K562 (cell line): ENCODE data around the gene COL4A1. TPM values are rescaled to one million over a fixed set of nuclear protein-coding genes. Genes with fewer than 3 reads are reported as not detected.

Source experiments
- ATAC-seq: fragments of 200-7000 bp; cut with Tn5 transposase; 3 replicates; pipeline ENCODE4 v1.9.1; 2020; ENCODE audit warnings: moderate library complexity
- BruUV-seq: library from RNA; stranded (reverse); fragments of 400-500 nt; replicated peaks from 2 replicates; lab custom pipeline; 2021; lab: Mats Ljungman, UMichigan
- CTCF ChIA-PET: fragments of 300-600 bp; formaldehyde crosslinking; extraction: SDS; loops from one replicate; lab custom pipeline; 2021; ENCODE audit warnings: low intra/inter-chr PET ratio; lab: Yijun Ruan, JAX
- POLR2A ChIA-PET: fragments of 300-600, 350-650 bp; sonication (Branson Sonifier 250); formaldehyde crosslinking; extraction: SDS; loops from one replicate; lab custom pipeline; 2021; ENCODE audit warnings: antibody characterized with exemption, inconsistent platforms; lab: Yijun Ruan, JAX
- DNase-seq, 4 experiments: peaks; one replicate each; pipeline versions ENCODE4 v3.0.0 to v3.0.0-alpha.2; 2011 to 2018; ENCODE audit warnings: low spot score in 3 of 4, mixed read lengths in 3 of 4; ENCODE audit errors: extremely low read depth in 1 of 4
- FAIRE-seq: peaks from 2 replicates; lab custom pipeline; 2011; peaks lifted over from hg19 to GRCh38; lab: Jason Lieb, UNC
- H2AFZ ChIP-seq: 2 replicates; pipeline ENCODE4 v1.6.0; 2011; ENCODE audit warnings: low read depth, low read length, control low read depth, inconsistent platforms
- H3K27ac ChIP-seq: fragments of 200-600 bp; 3 replicates; pipeline ENCODE4 v1.8.0; 2011; ENCODE audit warnings: low read depth, mild to moderate bottlenecking, control low read depth, inconsistent platforms, low read length, moderate library complexity, mixed read lengths; ENCODE audit errors: extremely low read depth
- H3K27me3 ChIP-seq, 2 experiments: fragments of 300-600 bp in 1 of 2; 2 replicates in 1 of 2; 3 replicates in 1 of 2; pipeline versions ENCODE4 v1.6.0 to v1.8.0; 2011; ENCODE audit warnings: inconsistent platforms in 2 of 2, low read length in 2 of 2, mild to moderate bottlenecking in 1 of 2, mixed read lengths in 1 of 2, moderate library complexity in 1 of 2; ENCODE audit not compliant: control insufficient read depth in 2 of 2, insufficient read depth in 2 of 2
- H3K36me3 ChIP-seq: fragments of 300-600 bp; 3 replicates; pipeline ENCODE4 v1.8.0; 2011; ENCODE audit warnings: mild to moderate bottlenecking, low read length, inconsistent platforms; ENCODE audit not compliant: control insufficient read depth, insufficient read depth
- H3K4me1 ChIP-seq, 2 experiments: fragments of 200-600 bp in 1 of 2; replicated peaks in 1 of 2; 2 replicates in 1 of 2; 3 replicates in 1 of 2; pipeline versions ENCODE4 v1.5.1 to v1.8.0; 2011; ENCODE audit warnings: inconsistent platforms in 2 of 2, low read length in 2 of 2, mild to moderate bottlenecking in 1 of 2, mixed read lengths in 1 of 2, moderate library complexity in 1 of 2; ENCODE audit not compliant: control insufficient read depth in 2 of 2, insufficient read depth in 2 of 2
- H3K4me2 ChIP-seq: 2 replicates; pipeline ENCODE4 v1.6.1; 2011; ENCODE audit warnings: low read length, control low read depth, inconsistent platforms, mixed read lengths; ENCODE audit not compliant: insufficient read depth
- H3K4me3 ChIP-seq: fragments of 200-600 bp; sonication (generic), shearing (Covaris generic); 2 replicates; pipeline ENCODE4 v1.5.1; 2016; ENCODE audit warnings: control low read depth, inconsistent platforms
- H3K79me2 ChIP-seq: fragments of 200-600 bp; 3 replicates; pipeline ENCODE4 v1.8.0; 2011; ENCODE audit warnings: low read length, inconsistent platforms; ENCODE audit not compliant: control insufficient read depth, insufficient read depth
- H3K9ac ChIP-seq, 2 experiments: 2 replicates each; pipeline versions ENCODE4 v1.6.0 to v1.6.1; 2011; ENCODE audit warnings: low read depth in 2 of 2, low read length in 2 of 2, control low read depth in 1 of 2, inconsistent platforms in 1 of 2, mild to moderate bottlenecking in 1 of 2, mixed read lengths in 1 of 2; ENCODE audit not compliant: insufficient read depth in 1 of 2
- H3K9me1 ChIP-seq: one replicate; pipeline ENCODE4 v1.6.0; 2011; ENCODE audit warnings: inconsistent platforms, mild to moderate bottlenecking, low read length, moderate library complexity; ENCODE audit not compliant: control insufficient read depth, insufficient read depth
- H3K9me3 ChIP-seq: replicated peaks from 2 replicates; pipeline ENCODE4 v1.5.1; 2011; ENCODE audit warnings: low read depth, low read length, inconsistent platforms; ENCODE audit not compliant: control insufficient read depth, insufficient read depth
- H4K20me1 ChIP-seq: replicated peaks from 2 replicates; pipeline ENCODE4 v1.6.1; 2011; ENCODE audit warnings: low read length, inconsistent platforms, mixed read lengths; ENCODE audit not compliant: control insufficient read depth, insufficient read depth
- ARID2 ChIP-seq: fragments of 450-650 bp; IDR thresholded peaks from 2 replicates; pipeline ENCODE4 v1.6.1; 2017; ENCODE audit warnings: antibody characterized with exemption, mild to moderate bottlenecking
- EHMT2 ChIP-seq: fragments of 450-650 bp; IDR thresholded peaks from 2 replicates; pipeline ENCODE4 v1.6.1; 2018; ENCODE audit warnings: antibody characterized with exemption
- FOXJ3 ChIP-seq: sonication (generic); formaldehyde crosslinking; IDR thresholded peaks from 2 replicates; pipeline ENCODE4 v1.4.0; 2020; ENCODE audit warnings: mild to moderate bottlenecking, missing genetic modification reagents
- KLF10 ChIP-seq: fragments of 250-450 bp; sonication (Bioruptor Pico); IDR thresholded peaks from 2 replicates; pipeline ENCODE4 v1.6.1; 2021; ENCODE audit warnings: matching md5 sums
- MXI1 ChIP-seq: IDR thresholded peaks from 2 replicates; pipeline ENCODE4 v1.6.1; 2011; ENCODE audit warnings: low read depth, mild to moderate bottlenecking, improper control_type of control experiment, low read length
- NUFIP1 ChIP-seq: fragments of 450-650 bp; IDR thresholded peaks from 2 replicates; pipeline ENCODE4 v1.6.1; 2018; ENCODE audit not compliant: partially characterized antibody
- POLR3G ChIP-seq: IDR thresholded peaks from 2 replicates; pipeline ENCODE4 v1.6.1; 2011; ENCODE audit not compliant: insufficient read length, insufficient replicate concordance; ENCODE audit errors: extremely low read depth
- ZNF140 ChIP-seq: fragments of 250-450 bp; sonication (Bioruptor Pico); IDR thresholded peaks from 2 replicates; pipeline ENCODE4 v1.8.0; 2021; ENCODE audit warnings: moderate library complexity, mild to moderate bottlenecking, inconsistent platforms
- ZNF57 ChIP-seq: fragments of 450-650 bp; formaldehyde crosslinking; IDR thresholded peaks from 2 replicates; pipeline ENCODE4 v1.4.0; 2020; ENCODE audit warnings: mild to moderate bottlenecking, moderate library complexity
- WGBS: fragments of 100-300 bp; shearing (Covaris generic); methylation state at CpG from one replicate; pipeline ENCODE4 v1.1.6; 2016; ENCODE audit warnings: low coverage, mixed read lengths; ENCODE audit not compliant: insufficient coverage; ENCODE audit errors: missing lambda C conversion rate; 5-methylcytosine and 5-hydroxymethylcytosine counted together
- in situ Hi-C: fragments of 300-500 bp; cut with MboI; formaldehyde crosslinking; loops from 4 replicates; pipeline ENCODE4 v1.15.0; 2018; ENCODE audit warnings: inconsistent platforms, mixed read lengths
- intact Hi-C: fragments of 100-400 bp; cut with micrococcal nuclease; formaldehyde crosslinking; loops from 2 replicates; pipeline ENCODE4 v1.14.2; 2022
- polyA plus RNA-seq, 8 experiments: library from polyadenylated mRNA; depleted of rRNA in 4 of 8; stranded (reverse) in 5 of 8; unstranded in 3 of 8; fragments of >200 nt; fragmentation: Nextera tagmentation in 2 of 8; fragmentation: Illumina TruSeq in 1 of 8; extraction: Ambion mirVana in 2 of 8; extraction: Trizol in 1 of 8; gene quantifications; 2 replicates each; pipeline versions ENCODE4 v1.2.1 to v1.2.3, GENCODE V29; 2011 to 2014; ENCODE audit warnings: inconsistent platforms in 1 of 8, missing spikeins in 1 of 8
- total RNA-seq, 7 experiments: library from RNA; depleted of rRNA in 6 of 7; stranded (reverse); fragments of >200 nt in 6 of 7; fragmentation: Illumina TruSeq in 2 of 7; extraction: Trizol in 2 of 7; gene quantifications; 2 replicates each; pipeline versions ENCODE4 v1.2.1 to v1.2.3, GENCODE V29; 2011 to 2021; ENCODE audit warnings: low replicate concordance in 1 of 7
- TF ChIP-seq, protein P1 (sequence below): sonication (generic); formaldehyde crosslinking; IDR thresholded peaks from 2 replicates; pipeline ENCODE4 v1.8.0; 2023; ENCODE audit warnings: mild to moderate bottlenecking, missing genetic modification reagents
- TF ChIP-seq, protein P2 (sequence below): sonication (generic); formaldehyde crosslinking; IDR thresholded peaks from 2 replicates; pipeline ENCODE4 v1.8.0; 2022; ENCODE audit warnings: mild to moderate bottlenecking, missing genetic modification reagents, borderline replicate concordance
- TF ChIP-seq, protein P3 (sequence below): fragments of 450-650 bp; IDR thresholded peaks from 2 replicates; pipeline ENCODE4 v1.7.1; 2018; ENCODE audit warnings: mild to moderate bottlenecking, low read depth; ENCODE audit not compliant: partially characterized antibody
- TF ChIP-seq, protein P4 (sequence below): sonication (generic); formaldehyde crosslinking; IDR thresholded peaks from 2 replicates; pipeline ENCODE4 v1.8.1; 2023; ENCODE audit warnings: mild to moderate bottlenecking, missing genetic modification reagents, moderate library complexity

The COL4A1 gene
- total and polyA plus RNA-seq, 9 of the 15 experiments (the other 6 are each of a cell fraction or from before 2014, with no cell fraction given): 0.35 TPM; not detected in 8

DNA sequence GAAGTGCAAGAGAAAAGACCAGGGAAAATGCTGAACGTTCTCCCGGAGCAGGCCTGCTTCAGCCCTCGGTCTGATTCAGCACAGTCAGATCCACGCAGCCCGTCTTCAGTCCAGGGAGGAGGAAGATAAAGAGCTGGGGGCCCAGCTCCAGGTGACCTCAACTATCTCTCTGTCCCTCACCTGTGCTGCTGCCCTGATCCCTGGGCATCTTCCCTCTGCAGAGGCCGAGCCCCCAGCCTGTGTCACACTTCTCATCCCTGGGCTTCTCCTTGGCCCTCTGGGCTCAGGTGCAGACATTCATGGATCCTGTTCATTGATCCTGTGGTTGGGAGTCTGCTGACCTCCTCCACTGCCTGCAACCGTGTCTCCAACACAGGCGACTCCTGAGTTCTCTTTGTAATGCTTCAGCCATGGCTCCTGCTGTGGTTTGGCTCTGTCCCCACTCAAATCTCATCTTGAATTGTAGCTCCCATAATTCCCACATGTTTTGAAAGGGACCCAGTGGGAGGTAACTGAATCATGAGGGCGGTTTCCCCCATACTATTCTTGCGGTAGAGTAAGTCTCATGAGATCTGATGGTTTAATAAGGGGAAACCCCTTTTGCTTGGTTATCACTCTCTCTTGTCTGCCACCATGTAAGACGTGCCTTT, 28.0 kb upstream of the COL4A1 start:
- FAIRE-seq: no peak
- Histone ChIP-seq H3K27me3 (peaks cover 0 to 17% of the 10 kb centered on the region in 2 experiments; a peak in 4 of 5 replicates), H3K9ac (no peak overlapping the region), H4K20me1 (no peaks in the 10 kb centered on the region), H3K4me2 (no peak overlapping the region), H2AFZ (no peak overlapping the region), H3K9me3 (no peaks in the 10 kb centered on the region), H3K36me3 (no peaks in the 10 kb centered on the region), H3K4me3 (no peak overlapping the region), H3K4me1 (no peaks in the 10 kb centered on the region), H3K27ac (no peak overlapping the region), H3K9me1 (no peaks in the 10 kb centered on the region), H3K79me2 (no peaks in the 10 kb centered on the region)
- ATAC-seq: no peak
- in situ Hi-C loops: no loop called here
- ChIA-PET CTCF (no interaction called here), POLR2A (no interaction called here)
- no peak for DNase-seq
- BruUV-seq: no TSS peak
- 1% methylated on average over 11 of the region's 11 CpGs for WGBS
- intact Hi-C loops: no loop called here
- TF ChIP-seq, protein P1, sequence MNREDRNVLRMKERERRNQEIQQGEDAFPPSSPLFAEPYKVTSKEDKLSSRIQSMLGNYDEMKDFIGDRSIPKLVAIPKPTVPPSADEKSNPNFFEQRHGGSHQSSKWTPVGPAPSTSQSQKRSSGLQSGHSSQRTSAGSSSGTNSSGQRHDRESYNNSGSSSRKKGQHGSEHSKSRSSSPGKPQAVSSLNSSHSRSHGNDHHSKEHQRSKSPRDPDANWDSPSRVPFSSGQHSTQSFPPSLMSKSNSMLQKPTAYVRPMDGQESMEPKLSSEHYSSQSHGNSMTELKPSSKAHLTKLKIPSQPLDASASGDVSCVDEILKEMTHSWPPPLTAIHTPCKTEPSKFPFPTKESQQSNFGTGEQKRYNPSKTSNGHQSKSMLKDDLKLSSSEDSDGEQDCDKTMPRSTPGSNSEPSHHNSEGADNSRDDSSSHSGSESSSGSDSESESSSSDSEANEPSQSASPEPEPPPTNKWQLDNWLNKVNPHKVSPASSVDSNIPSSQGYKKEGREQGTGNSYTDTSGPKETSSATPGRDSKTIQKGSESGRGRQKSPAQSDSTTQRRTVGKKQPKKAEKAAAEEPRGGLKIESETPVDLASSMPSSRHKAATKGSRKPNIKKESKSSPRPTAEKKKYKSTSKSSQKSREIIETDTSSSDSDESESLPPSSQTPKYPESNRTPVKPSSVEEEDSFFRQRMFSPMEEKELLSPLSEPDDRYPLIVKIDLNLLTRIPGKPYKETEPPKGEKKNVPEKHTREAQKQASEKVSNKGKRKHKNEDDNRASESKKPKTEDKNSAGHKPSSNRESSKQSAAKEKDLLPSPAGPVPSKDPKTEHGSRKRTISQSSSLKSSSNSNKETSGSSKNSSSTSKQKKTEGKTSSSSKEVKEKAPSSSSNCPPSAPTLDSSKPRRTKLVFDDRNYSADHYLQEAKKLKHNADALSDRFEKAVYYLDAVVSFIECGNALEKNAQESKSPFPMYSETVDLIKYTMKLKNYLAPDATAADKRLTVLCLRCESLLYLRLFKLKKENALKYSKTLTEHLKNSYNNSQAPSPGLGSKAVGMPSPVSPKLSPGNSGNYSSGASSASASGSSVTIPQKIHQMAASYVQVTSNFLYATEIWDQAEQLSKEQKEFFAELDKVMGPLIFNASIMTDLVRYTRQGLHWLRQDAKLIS: no peak
- TF ChIP-seq POLR3G: no peak
- no peak for TF ChIP-seq NUFIP1
- no peak for TF ChIP-seq EHMT2
- TF ChIP-seq, protein P2, sequence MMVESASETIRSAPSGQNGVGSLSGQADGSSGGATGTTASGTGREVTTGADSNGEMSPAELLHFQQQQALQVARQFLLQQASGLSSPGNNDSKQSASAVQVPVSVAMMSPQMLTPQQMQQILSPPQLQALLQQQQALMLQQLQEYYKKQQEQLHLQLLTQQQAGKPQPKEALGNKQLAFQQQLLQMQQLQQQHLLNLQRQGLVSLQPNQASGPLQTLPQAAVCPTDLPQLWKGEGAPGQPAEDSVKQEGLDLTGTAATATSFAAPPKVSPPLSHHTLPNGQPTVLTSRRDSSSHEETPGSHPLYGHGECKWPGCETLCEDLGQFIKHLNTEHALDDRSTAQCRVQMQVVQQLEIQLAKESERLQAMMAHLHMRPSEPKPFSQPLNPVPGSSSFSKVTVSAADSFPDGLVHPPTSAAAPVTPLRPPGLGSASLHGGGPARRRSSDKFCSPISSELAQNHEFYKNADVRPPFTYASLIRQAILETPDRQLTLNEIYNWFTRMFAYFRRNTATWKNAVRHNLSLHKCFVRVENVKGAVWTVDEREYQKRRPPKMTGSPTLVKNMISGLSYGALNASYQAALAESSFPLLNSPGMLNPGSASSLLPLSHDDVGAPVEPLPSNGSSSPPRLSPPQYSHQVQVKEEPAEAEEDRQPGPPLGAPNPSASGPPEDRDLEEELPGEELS (CRISPR knock-in tag): no peak
- TF ChIP-seq ARID2: no peak
- TF ChIP-seq, protein P3, sequence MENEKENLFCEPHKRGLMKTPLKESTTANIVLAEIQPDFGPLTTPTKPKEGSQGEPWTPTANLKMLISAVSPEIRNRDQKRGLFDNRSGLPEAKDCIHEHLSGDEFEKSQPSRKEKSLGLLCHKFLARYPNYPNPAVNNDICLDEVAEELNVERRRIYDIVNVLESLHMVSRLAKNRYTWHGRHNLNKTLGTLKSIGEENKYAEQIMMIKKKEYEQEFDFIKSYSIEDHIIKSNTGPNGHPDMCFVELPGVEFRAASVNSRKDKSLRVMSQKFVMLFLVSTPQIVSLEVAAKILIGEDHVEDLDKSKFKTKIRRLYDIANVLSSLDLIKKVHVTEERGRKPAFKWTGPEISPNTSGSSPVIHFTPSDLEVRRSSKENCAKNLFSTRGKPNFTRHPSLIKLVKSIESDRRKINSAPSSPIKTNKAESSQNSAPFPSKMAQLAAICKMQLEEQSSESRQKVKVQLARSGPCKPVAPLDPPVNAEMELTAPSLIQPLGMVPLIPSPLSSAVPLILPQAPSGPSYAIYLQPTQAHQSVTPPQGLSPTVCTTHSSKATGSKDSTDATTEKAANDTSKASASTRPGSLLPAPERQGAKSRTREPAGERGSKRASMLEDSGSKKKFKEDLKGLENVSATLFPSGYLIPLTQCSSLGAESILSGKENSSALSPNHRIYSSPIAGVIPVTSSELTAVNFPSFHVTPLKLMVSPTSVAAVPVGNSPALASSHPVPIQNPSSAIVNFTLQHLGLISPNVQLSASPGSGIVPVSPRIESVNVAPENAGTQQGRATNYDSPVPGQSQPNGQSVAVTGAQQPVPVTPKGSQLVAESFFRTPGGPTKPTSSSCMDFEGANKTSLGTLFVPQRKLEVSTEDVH: no peak
- TF ChIP-seq FOXJ3: no peak
- no peak for TF ChIP-seq MXI1
- TF ChIP-seq ZNF140 (CRISPR knock-in tag): no peak
- TF ChIP-seq ZNF57: no peak
- TF ChIP-seq, protein P4, sequence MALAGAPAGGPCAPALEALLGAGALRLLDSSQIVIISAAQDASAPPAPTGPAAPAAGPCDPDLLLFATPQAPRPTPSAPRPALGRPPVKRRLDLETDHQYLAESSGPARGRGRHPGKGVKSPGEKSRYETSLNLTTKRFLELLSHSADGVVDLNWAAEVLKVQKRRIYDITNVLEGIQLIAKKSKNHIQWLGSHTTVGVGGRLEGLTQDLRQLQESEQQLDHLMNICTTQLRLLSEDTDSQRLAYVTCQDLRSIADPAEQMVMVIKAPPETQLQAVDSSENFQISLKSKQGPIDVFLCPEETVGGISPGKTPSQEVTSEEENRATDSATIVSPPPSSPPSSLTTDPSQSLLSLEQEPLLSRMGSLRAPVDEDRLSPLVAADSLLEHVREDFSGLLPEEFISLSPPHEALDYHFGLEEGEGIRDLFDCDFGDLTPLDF (CRISPR knock-in tag): no peak
- TF ChIP-seq KLF10 (CRISPR knock-in tag): no peak
